Stimulated activated memory B cell treated with anti-CD40 and anti-IgM and Interleukin-4, amounts not matched to agents 10 μg/mL and 1 μg/mL and 100 μg/mL, for 72 hours (primary cell): ENCODE results near the gene LRRC75A.
"Not testable (repeated sequence)": the region's sequence is repeated elsewhere in the genome, so short reads cannot be mapped to it uniquely, and the experiment has no call there.

Experiments
- ATAC-seq: fragments of 150-1000 bp; cut with Tn5 transposase; 2 replicates; pipeline ENCODE4 v1.10.0; 2021
- H3K27ac Mint-ChIP-seq: one replicate; pipeline ENCODE4 v1.8.0; 2022; ENCODE audit warnings: mild to moderate bottlenecking, mixed read lengths
- H3K27me3 Mint-ChIP-seq: one replicate; pipeline ENCODE4 v1.8.0; 2022; ENCODE audit warnings: mixed read lengths
- H3K36me3 Mint-ChIP-seq: one replicate; pipeline ENCODE4 v1.8.0; 2022; ENCODE audit warnings: mixed read lengths
- H3K4me1 Mint-ChIP-seq: one replicate; pipeline ENCODE4 v1.8.0; 2022; ENCODE audit warnings: mixed read lengths
- H3K4me3 Mint-ChIP-seq: one replicate; pipeline ENCODE4 v1.8.0; 2022; ENCODE audit warnings: mild to moderate bottlenecking, moderate library complexity, mixed read lengths
- H3K9me3 Mint-ChIP-seq: one replicate; pipeline ENCODE4 v1.8.0; 2022; ENCODE audit warnings: mixed read lengths

LRRC75A gene

GRCh38 chr17:16398270-16399267 lies 93.4 kb downstream of the LRRC75A start:
- ATAC-seq, result peak; percentile 94
- Mint-ChIP-seq H3K4me1 (peaks cover 18% of the 10 kb centered on the region), H3K4me3 (peak overlapping the region; percentile 14), H3K36me3 (no peaks in the 10 kb centered on the region), H3K9me3 (no peaks in the 10 kb centered on the region), H3K27ac (peak overlapping the region; percentile 85), H3K27me3 (no peaks in the 10 kb centered on the region)

- ATAC-seq, H3K4me3 Mint-ChIP-seq, H3K27me3 Mint-ChIP-seq, H3K36me3 Mint-ChIP-seq, H3K9me3 Mint-ChIP-seq: not testable (repeated sequence)
- Mint-ChIP-seq H3K27ac (peak overlapping the region; percentile 13), H3K4me1 (peaks cover 18% of the 10 kb centered on the region)
Measured at GRCh38 chr17:16396693-16397092, 95.3 kb downstream of the LRRC75A start.

GRCh38 chr17:16395887-16396286 lies 96.1 kb downstream of the LRRC75A start:
- ATAC-seq, H3K27me3 Mint-ChIP-seq, H3K9me3 Mint-ChIP-seq, H3K36me3 Mint-ChIP-seq, H3K4me3 Mint-ChIP-seq: not testable (repeated sequence)
- H3K27ac Mint-ChIP-seq, result peak overlapping the region; percentile 13
- H3K4me1 Mint-ChIP-seq, result peaks cover 18% of the 10 kb centered on the region

- H3K36me3 Mint-ChIP-seq, result not testable (repeated sequence)
Measured at GRCh38 chr17:16392491-16392890, 99.5 kb downstream of the LRRC75A start.

More at GRCh38 chr17:16392491-16392890, 99.5 kb downstream of the LRRC75A start:
- not testable (repeated sequence) for H3K27me3 Mint-ChIP-seq, ATAC-seq, H3K4me3 Mint-ChIP-seq, H3K9me3 Mint-ChIP-seq, H3K27ac Mint-ChIP-seq, H3K4me1 Mint-ChIP-seq
